ENCODE results near the gene PDE2A.

The PDE2A gene

GRCh38 chr11:72552399-72552910 lies 121.8 kb downstream of the PDE2A start:
- TF ChIP-seq CTCF (IDR thresholded peaks at IDR 0.05; ENCODE audit: insufficient read depth, low read length, poor library complexity, severe bottlenecking) = no peak
- Histone ChIP-seq H3K36me3 (ENCODE audit: control insufficient read depth, insufficient read depth, low read length) (no peaks in the 10 kb centered on the region), H3K27me3 (replicated peaks; ENCODE audit: control insufficient read depth, insufficient read depth, low read length) (peaks cover 3% of the 10 kb centered on the region), H3K4me3 (replicated peaks; ENCODE audit: low read depth, low read length) (no peak overlapping the region)
- no peak for DNase-seq (ENCODE audit: extremely low read depth, insufficient read length)

- TF ChIP-seq CTCF (IDR thresholded peaks at IDR 0.05; ENCODE audit: insufficient read depth, low read length, poor library complexity, severe bottlenecking) = no peak
- H3K36me3 ChIP-seq (ENCODE audit: control insufficient read depth, insufficient read depth, low read length) = no peaks in the 10 kb centered on the region
- H3K27me3 ChIP-seq (replicated peaks; ENCODE audit: control insufficient read depth, insufficient read depth, low read length) = peaks cover 3% of the 10 kb centered on the region
- H3K4me3 ChIP-seq (replicated peaks; ENCODE audit: low read depth, low read length) = no peak overlapping the region
- DNase-seq (ENCODE audit: extremely low read depth, insufficient read length) = no peak
These were observed 122.7 kb downstream of the PDE2A start for GRCh38 chr11:72551571-72551970.

GRCh38 chr11:72548463-72548862 lies 125.8 kb downstream of the PDE2A start:
- Histone ChIP-seq H3K4me3 (replicated peaks; ENCODE audit: low read depth, low read length) (no peak overlapping the region), H3K27me3 (replicated peaks; ENCODE audit: control insufficient read depth, insufficient read depth, low read length) (peaks cover 2% of the 10 kb centered on the region), H3K36me3 (ENCODE audit: control insufficient read depth, insufficient read depth, low read length) (no peaks in the 10 kb centered on the region)
- TF ChIP-seq CTCF (IDR thresholded peaks at IDR 0.05; ENCODE audit: insufficient read depth, low read length, poor library complexity, severe bottlenecking) = no peak
- DNase-seq (ENCODE audit: extremely low read depth, insufficient read length) = no peak

GRCh38 chr11:72546866-72547265 lies 127.4 kb downstream of the PDE2A start:
- Histone ChIP-seq H3K36me3 (ENCODE audit: control insufficient read depth, insufficient read depth, low read length) (no peaks in the 10 kb centered on the region), H3K4me3 (replicated peaks; ENCODE audit: low read depth, low read length) (no peak overlapping the region), H3K27me3 (replicated peaks; ENCODE audit: control insufficient read depth, insufficient read depth, low read length) (peaks cover 2% of the 10 kb centered on the region)
- no peak for TF ChIP-seq CTCF (IDR thresholded peaks at IDR 0.05; ENCODE audit: insufficient read depth, low read length, poor library complexity, severe bottlenecking)
- no peak for DNase-seq (ENCODE audit: extremely low read depth, insufficient read length)

GRCh38 chr11:72544589-72544988 lies 129.6 kb downstream of the PDE2A start:
- no peak for TF ChIP-seq CTCF (IDR thresholded peaks at IDR 0.05; ENCODE audit: insufficient read depth, low read length, poor library complexity, severe bottlenecking)
- no peak overlapping the region for H3K4me3 ChIP-seq (replicated peaks; ENCODE audit: low read depth, low read length)
- H3K27me3 ChIP-seq (replicated peaks; ENCODE audit: control insufficient read depth, insufficient read depth, low read length) = peaks cover 2% of the 10 kb centered on the region
- H3K36me3 ChIP-seq (ENCODE audit: control insufficient read depth, insufficient read depth, low read length) = no peaks in the 10 kb centered on the region
- no peak for DNase-seq (ENCODE audit: extremely low read depth, insufficient read length)
